ENCODE results near the gene SLC44A4.

SLC44A4 gene

GRCh38 chr6:31865205-31866118 is 13.3 kb downstream of the SLC44A4 start:
- TF ChIP-seq, protein P1, sequence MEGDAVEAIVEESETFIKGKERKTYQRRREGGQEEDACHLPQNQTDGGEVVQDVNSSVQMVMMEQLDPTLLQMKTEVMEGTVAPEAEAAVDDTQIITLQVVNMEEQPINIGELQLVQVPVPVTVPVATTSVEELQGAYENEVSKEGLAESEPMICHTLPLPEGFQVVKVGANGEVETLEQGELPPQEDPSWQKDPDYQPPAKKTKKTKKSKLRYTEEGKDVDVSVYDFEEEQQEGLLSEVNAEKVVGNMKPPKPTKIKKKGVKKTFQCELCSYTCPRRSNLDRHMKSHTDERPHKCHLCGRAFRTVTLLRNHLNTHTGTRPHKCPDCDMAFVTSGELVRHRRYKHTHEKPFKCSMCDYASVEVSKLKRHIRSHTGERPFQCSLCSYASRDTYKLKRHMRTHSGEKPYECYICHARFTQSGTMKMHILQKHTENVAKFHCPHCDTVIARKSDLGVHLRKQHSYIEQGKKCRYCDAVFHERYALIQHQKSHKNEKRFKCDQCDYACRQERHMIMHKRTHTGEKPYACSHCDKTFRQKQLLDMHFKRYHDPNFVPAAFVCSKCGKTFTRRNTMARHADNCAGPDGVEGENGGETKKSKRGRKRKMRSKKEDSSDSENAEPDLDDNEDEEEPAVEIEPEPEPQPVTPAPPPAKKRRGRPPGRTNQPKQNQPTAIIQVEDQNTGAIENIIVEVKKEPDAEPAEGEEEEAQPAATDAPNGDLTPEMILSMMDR (conservative IDR thresholded peaks at IDR 0.05): no peak
- peak overlapping the region; percentile 19; the same call in 1 of the 2 replicates for H3K27ac ChIP-seq

- TF ChIP-seq, protein P1 (conservative IDR thresholded peaks at IDR 0.05): no peak
- H3K27ac ChIP-seq: peak overlapping the region; percentile 19; the same call in 1 of the 2 replicates
Observed at GRCh38 chr6:31864818-31865204, 14.0 kb downstream of the SLC44A4 start.

DNA sequence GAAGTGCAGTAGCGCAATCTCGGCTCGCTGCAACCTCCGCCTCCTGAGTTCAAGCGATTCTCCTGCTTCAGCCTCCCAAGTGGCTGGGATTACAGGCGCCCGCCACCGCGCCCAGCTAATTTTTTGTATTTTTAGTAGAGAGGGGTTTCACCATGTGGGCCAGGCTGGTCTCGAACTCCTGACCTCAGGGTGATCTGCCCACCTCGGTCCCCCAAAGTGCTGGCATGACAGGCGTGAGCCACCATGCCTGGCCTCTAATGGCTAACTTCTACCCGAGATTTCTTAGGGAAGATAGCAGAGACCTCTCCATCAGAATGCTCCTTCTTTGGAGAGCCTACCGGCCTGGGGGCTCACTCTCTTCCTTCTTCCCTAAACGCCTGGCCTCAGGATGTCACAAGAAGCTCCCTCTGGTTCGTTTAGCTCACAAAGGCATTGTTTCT is 14.7 kb downstream of the SLC44A4 start:
- H3K27ac ChIP-seq: peak overlapping the region; percentile 19; the same call in 1 of the 2 replicates

- H3K27ac ChIP-seq: peak within 1 kb of the TSS; percentile 63
- TF ChIP-seq, protein P1 (conservative IDR thresholded peaks at IDR 0.05): no peak
Observed at GRCh38 chr6:31862344-31863235, 16.2 kb downstream of the SLC44A4 start, which contains the start of gene NEU1. NEU1 (minus strand) TSS chr6:31862821; CDS start chr6:31862776, 45 bp downstream.

GRCh38 chr6:31861919-31862343 is 16.9 kb downstream of the SLC44A4 start:
- H3K27ac ChIP-seq: peak overlapping the region; percentile 63; the same call in 1 of the 2 replicates
- TF ChIP-seq, protein P1 (conservative IDR thresholded peaks at IDR 0.05): no peak

- TF ChIP-seq, protein P1 (conservative IDR thresholded peaks at IDR 0.05): no peak
- no peak overlapping the region for H3K27ac ChIP-seq
Observed at GRCh38 chr6:31861150-31861549, 17.6 kb downstream of the SLC44A4 start.

GRCh38 chr6:31860349-31860748 is 18.4 kb downstream of the SLC44A4 start:
- TF ChIP-seq, protein P1 (conservative IDR thresholded peaks at IDR 0.05): no peak
- H3K27ac ChIP-seq: no peak overlapping the region

Data from VCaP (cell line).